SU-DHL-6 (cell line): Measurements from ENCODE around the gene SMIM32.
A peak's percentile ranks its signal among the peaks of the same experiment; 100 is the strongest.

Experiments used
- H2AFZ ChIP-seq: fragments of 200-600 bp; sonication (generic); 2 replicates; pipeline ENCODE4 v1.6.1; 2014; ENCODE audit warnings: low read depth, mild to moderate bottlenecking, moderate library complexity, mixed read lengths, antibody characterized with exemption, low read length; ENCODE audit not compliant: severe bottlenecking
- H3F3A ChIP-seq: fragments of 200-600 bp; shearing (Covaris generic); 2 replicates; pipeline ENCODE4 v1.6.0; 2016; ENCODE audit warnings: antibody characterized with exemption, mild to moderate bottlenecking; ENCODE audit not compliant: insufficient read depth
- H3K27ac ChIP-seq: fragments of 200-600 bp; sonication (generic); 2 replicates; pipeline ENCODE4 v1.5.1; 2016; ENCODE audit warnings: low read depth, mild to moderate bottlenecking, low read length, moderate library complexity, mixed read lengths
- H3K27me3 ChIP-seq: fragments of 200-600 bp; sonication (generic), shearing (Covaris generic); 2 replicates; pipeline ENCODE4 v1.6.0; 2014; ENCODE audit warnings: mild to moderate bottlenecking, low read length
- H3K36me3 ChIP-seq: fragments of 200-600 bp; sonication (generic); 2 replicates; pipeline ENCODE4 v1.6.1; 2014; ENCODE audit warnings: mild to moderate bottlenecking, low read length, mixed read lengths
- H3K4me2 ChIP-seq: fragments of 300-600, 200-600 bp; shearing (Covaris generic), sonication (generic); 2 replicates; pipeline ENCODE4 v1.6.0; 2014; ENCODE audit warnings: low read length, low read depth, mild to moderate bottlenecking; ENCODE audit not compliant: poor library complexity, severe bottlenecking
- H3K4me3 ChIP-seq: fragments of 200-600 bp; sonication (generic); 2 replicates; pipeline ENCODE4 v1.5.1; 2014; ENCODE audit warnings: antibody characterized with exemption, low read length, mild to moderate bottlenecking, mixed read lengths; ENCODE audit not compliant: insufficient read depth, poor library complexity, severe bottlenecking
- H3K79me2 ChIP-seq: fragments of 200-600 bp; sonication (generic); 2 replicates; pipeline ENCODE4 v1.6.1; 2014; ENCODE audit warnings: mild to moderate bottlenecking, low read length, moderate library complexity; ENCODE audit not compliant: insufficient read depth
- H3K9ac ChIP-seq: fragments of 200-600 bp; sonication (generic); 2 replicates; pipeline ENCODE4 v1.7.0; 2014; ENCODE audit warnings: mild to moderate bottlenecking, low read length
- H3K9me2 ChIP-seq: fragments of 200-600 bp; sonication (generic); replicated peaks from 2 replicates; pipeline ENCODE4 v1.6.1; 2014; ENCODE audit warnings: low read length; ENCODE audit not compliant: insufficient read depth
- H3K9me3 ChIP-seq: fragments of 200-600 bp; sonication (generic); 2 replicates; pipeline ENCODE4 v1.6.1; 2014; ENCODE audit warnings: low read length, mixed read lengths; ENCODE audit not compliant: insufficient read depth
- H4K20me1 ChIP-seq: fragments of 200-600 bp; sonication (generic); 2 replicates; pipeline ENCODE4 v1.6.1; 2014; ENCODE audit warnings: low read depth, mild to moderate bottlenecking, antibody characterized with exemption, low read length, moderate library complexity, mixed read lengths
- EZH2phosphoT487 ChIP-seq: fragments of 200-600 bp; sonication (generic), shearing (Covaris generic); conservative IDR thresholded peaks from 2 replicates; pipeline ENCODE4 v1.6.1; 2018; ENCODE audit warnings: mild to moderate bottlenecking, antibody characterized with exemption, low read length, moderate library complexity, mixed read lengths
- TF ChIP-seq, protein P1 (sequence below): fragments of 200-600 bp; sonication (generic); IDR thresholded peaks from one replicate; pipeline ENCODE4 v1.5.1; 2017; ENCODE audit warnings: antibody characterized with exemption, mild to moderate bottlenecking, low read length, moderate library complexity; ENCODE audit not compliant: insufficient read depth, poor library complexity, severe bottlenecking

SMIM32 gene

DNA sequence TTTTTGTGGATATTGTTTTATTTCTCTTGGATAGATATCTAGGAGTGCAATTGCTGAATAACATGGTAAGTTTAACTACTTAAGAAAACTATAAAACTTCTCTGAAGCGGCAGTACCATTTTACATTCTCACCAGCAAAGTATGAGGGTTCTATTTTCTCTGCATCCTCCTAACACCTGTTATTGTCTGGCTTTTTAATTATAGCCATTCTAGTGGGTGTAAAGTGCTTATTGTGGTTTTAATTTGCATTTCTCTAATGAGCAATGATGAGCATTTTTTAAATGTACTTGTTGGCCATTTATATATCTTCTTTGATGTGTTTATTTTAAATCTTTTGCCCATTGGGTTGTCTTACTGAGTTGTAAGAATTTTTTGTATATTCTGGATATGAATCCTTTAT is 28.7 kb downstream of the SMIM32 start:
- TF ChIP-seq EZH2phosphoT487 = no peak
- TF ChIP-seq, protein P1, sequence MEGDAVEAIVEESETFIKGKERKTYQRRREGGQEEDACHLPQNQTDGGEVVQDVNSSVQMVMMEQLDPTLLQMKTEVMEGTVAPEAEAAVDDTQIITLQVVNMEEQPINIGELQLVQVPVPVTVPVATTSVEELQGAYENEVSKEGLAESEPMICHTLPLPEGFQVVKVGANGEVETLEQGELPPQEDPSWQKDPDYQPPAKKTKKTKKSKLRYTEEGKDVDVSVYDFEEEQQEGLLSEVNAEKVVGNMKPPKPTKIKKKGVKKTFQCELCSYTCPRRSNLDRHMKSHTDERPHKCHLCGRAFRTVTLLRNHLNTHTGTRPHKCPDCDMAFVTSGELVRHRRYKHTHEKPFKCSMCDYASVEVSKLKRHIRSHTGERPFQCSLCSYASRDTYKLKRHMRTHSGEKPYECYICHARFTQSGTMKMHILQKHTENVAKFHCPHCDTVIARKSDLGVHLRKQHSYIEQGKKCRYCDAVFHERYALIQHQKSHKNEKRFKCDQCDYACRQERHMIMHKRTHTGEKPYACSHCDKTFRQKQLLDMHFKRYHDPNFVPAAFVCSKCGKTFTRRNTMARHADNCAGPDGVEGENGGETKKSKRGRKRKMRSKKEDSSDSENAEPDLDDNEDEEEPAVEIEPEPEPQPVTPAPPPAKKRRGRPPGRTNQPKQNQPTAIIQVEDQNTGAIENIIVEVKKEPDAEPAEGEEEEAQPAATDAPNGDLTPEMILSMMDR = no peak
- peaks cover 12% of the 10 kb centered on the region for H3K36me3 ChIP-seq
- H3K4me3 ChIP-seq = peak overlapping the region; percentile 43
- peaks cover 81% of the 10 kb centered on the region for H3F3A ChIP-seq
- no peaks in the 10 kb centered on the region for H3K27me3 ChIP-seq
- no peaks in the 10 kb centered on the region for H3K9me2 ChIP-seq
- H3K9ac ChIP-seq = peak overlapping the region; percentile 53
- no peaks in the 10 kb centered on the region for H3K9me3 ChIP-seq
- peak overlapping the region; percentile 100 for H3K27ac ChIP-seq
- H4K20me1 ChIP-seq = no peaks in the 10 kb centered on the region
- no peak overlapping the region for H2AFZ ChIP-seq
- H3K4me2 ChIP-seq = peak overlapping the region; percentile 95
- peaks cover 77% of the 10 kb centered on the region for H3K79me2 ChIP-seq

DNA sequence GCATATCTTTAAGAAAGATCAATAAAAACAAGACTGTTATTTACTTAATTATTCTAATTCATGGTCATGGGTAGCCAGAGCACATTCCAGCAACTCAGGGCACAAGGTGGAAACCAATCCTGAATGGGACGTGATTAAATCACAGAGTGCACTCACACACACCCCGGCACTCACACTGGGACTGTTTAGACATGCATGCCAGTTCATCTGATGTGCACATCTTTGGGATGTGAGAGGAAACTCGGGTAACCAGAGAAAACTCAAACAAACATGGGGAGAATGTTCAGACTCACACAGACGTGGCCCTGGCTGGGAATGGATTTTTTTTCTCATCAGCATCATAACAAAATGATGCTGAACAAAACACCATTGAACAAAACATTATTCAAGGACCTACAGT is 31.0 kb downstream of the SMIM32 start:
- no peaks in the 10 kb centered on the region for H3K9me2 ChIP-seq
- H3K9me3 ChIP-seq = no peaks in the 10 kb centered on the region
- H3K36me3 ChIP-seq = peaks cover 22% of the 10 kb centered on the region
- H3K79me2 ChIP-seq = peaks cover 79% of the 10 kb centered on the region
- H3K9ac ChIP-seq = peak overlapping the region; percentile 53
- TF ChIP-seq EZH2phosphoT487 = no peak
- TF ChIP-seq, protein P1 = no peak
- no peak overlapping the region for H3K4me3 ChIP-seq
- H4K20me1 ChIP-seq = no peaks in the 10 kb centered on the region
- peaks cover 80% of the 10 kb centered on the region for H3F3A ChIP-seq
- H3K4me2 ChIP-seq = peak overlapping the region; percentile 95
- H3K27ac ChIP-seq = peak overlapping the region; percentile 100
- no peaks in the 10 kb centered on the region for H3K27me3 ChIP-seq
- H2AFZ ChIP-seq = no peak overlapping the region

DNA sequence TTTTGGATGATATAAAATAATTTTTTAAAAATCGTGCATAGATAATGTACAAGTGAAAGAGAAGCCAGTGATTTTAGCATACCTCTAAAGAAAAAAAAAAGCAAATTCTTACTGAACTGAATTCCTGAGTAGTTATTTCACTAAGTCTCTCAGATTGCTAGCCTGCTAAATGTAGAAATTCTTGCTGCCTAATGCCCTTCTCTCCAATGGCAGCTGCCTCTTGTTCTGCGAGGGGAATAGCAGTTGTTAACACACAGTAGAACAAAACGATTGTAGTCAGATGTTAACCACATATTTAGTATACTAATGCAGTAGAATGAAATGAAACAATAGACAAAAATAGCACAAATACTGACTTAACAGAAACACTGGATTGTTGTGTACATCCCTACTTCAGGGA is 33.5 kb downstream of the SMIM32 start:
- peak overlapping the region; percentile 95 for H3K4me2 ChIP-seq

More for the DNA sequence above, 33.5 kb downstream of the SMIM32 start:
- H3K79me2 ChIP-seq = peaks cover 87% of the 10 kb centered on the region
- peaks cover 39% of the 10 kb centered on the region for H3K36me3 ChIP-seq
- H3K27me3 ChIP-seq = no peaks in the 10 kb centered on the region
- H2AFZ ChIP-seq = no peak overlapping the region
- H3F3A ChIP-seq = peaks cover 56% of the 10 kb centered on the region
- peak overlapping the region; percentile 100 for H3K27ac ChIP-seq
- peak overlapping the region; percentile 35 for H3K4me3 ChIP-seq
- H3K9me2 ChIP-seq = no peaks in the 10 kb centered on the region
- H4K20me1 ChIP-seq = no peaks in the 10 kb centered on the region
- H3K9ac ChIP-seq = peak overlapping the region; percentile 53
- no peaks in the 10 kb centered on the region for H3K9me3 ChIP-seq
- TF ChIP-seq EZH2phosphoT487 = no peak
- TF ChIP-seq, protein P1 = no peak
